GM12878 (cell line): ENCODE measurements around the gene COL15A1. TPM values are rescaled to one million over a fixed set of nuclear protein-coding genes. Genes with fewer than 3 reads are reported as not detected.

Experiments
- ATAC-seq: fragments of 200-7000 bp; cut with Tn5 transposase; 3 replicates; pipeline ENCODE4 v1.9.1; 2020; ENCODE audit warnings: mild to moderate bottlenecking, moderate library complexity
- BruUV-seq: library from RNA; stranded (reverse); fragments of 400-500 nt; replicated peaks from 2 replicates; lab custom pipeline; 2021; lab: Mats Ljungman, UMichigan
- CTCF ChIA-PET: fragments of 300-600 bp; sonication (Branson Sonifier 250); formaldehyde crosslinking; extraction: SDS; loops from one replicate; lab custom pipeline; 2021; ENCODE audit warnings: inconsistent platforms; lab: Yijun Ruan, JAX
- POLR2A ChIA-PET: fragments of 350-600 bp; formaldehyde crosslinking; extraction: SDS; loops from one replicate; lab custom pipeline; 2021; ENCODE audit warnings: inconsistent platforms; lab: Charles Lee
- RAD21 ChIA-PET: fragments of 300-600 bp; sonication (Branson Sonifier 250); formaldehyde crosslinking; loops from one replicate; lab custom pipeline; 2023; ENCODE audit warnings: antibody characterized with exemption; ENCODE audit not compliant: unreplicated experiment; lab: Charles Lee
- SMC1A ChIA-PET: fragments of 300-600 bp; sonication (Branson Sonifier 250); formaldehyde crosslinking; loops from one replicate; lab custom pipeline; 2023; ENCODE audit not compliant: unreplicated experiment, uncharacterized antibody; lab: Charles Lee
- DNase-seq: peaks from one replicate; pipeline ENCODE4 v3.0.0-alpha.2; 2011; ENCODE audit warnings: low read depth, low spot score
- FAIRE-seq: peaks from 3 replicates; lab custom pipeline; 2011; peaks lifted over from hg19 to GRCh38; lab: Jason Lieb, UNC
- H2AFZ ChIP-seq: 2 replicates; pipeline ENCODE4 v1.6.0; 2011; ENCODE audit warnings: low read depth, low read length, control low read depth; ENCODE audit not compliant: control insufficient read depth
- H3K27ac ChIP-seq: 2 replicates; pipeline ENCODE4 v1.5.1; 2011; ENCODE audit warnings: control low read depth; ENCODE audit not compliant: control insufficient read depth, insufficient read depth
- H3K27me3 ChIP-seq, 2 experiments: replicated peaks in 1 of 2; 2 replicates each; pipeline versions ENCODE4 v1.6.0 to v1.6.1; 2011; ENCODE audit warnings: low read length in 1 of 2; ENCODE audit not compliant: control insufficient read depth in 2 of 2, insufficient read depth in 2 of 2
- H3K36me3 ChIP-seq, 2 experiments: 2 replicates each; pipeline ENCODE4 v1.5.1; 2011; ENCODE audit warnings: low read length in 1 of 2; ENCODE audit not compliant: control insufficient read depth in 2 of 2, insufficient read depth in 2 of 2
- H3K4me1 ChIP-seq: 2 replicates; pipeline ENCODE4 v1.6.1; 2011; ENCODE audit warnings: mild to moderate bottlenecking, low read length, moderate library complexity, mixed read lengths; ENCODE audit not compliant: control insufficient read depth, insufficient read depth
- H3K4me2 ChIP-seq: 2 replicates; pipeline ENCODE4 v1.6.0; 2011; ENCODE audit warnings: control low read depth; ENCODE audit not compliant: control insufficient read depth, insufficient read depth
- H3K4me3 ChIP-seq: fragments of 200-600 bp; sonication (generic); 2 replicates; pipeline ENCODE4 v1.5.1; 2016
- H3K79me2 ChIP-seq: 2 replicates; pipeline ENCODE4 v1.6.0; 2011; ENCODE audit warnings: low read length; ENCODE audit not compliant: control insufficient read depth, insufficient read depth
- H3K9ac ChIP-seq: 2 replicates; pipeline ENCODE4 v1.8.0; 2011; ENCODE audit warnings: low read length, control low read depth, mixed read lengths; ENCODE audit not compliant: control insufficient read depth, insufficient read depth
- H3K9me3 ChIP-seq: replicated peaks from 3 replicates; pipeline ENCODE4 v1.5.1; 2011; ENCODE audit warnings: mild to moderate bottlenecking, low read length; ENCODE audit not compliant: control insufficient read depth, insufficient read depth
- H4K20me1 ChIP-seq: 2 replicates; pipeline ENCODE4 v1.6.0; 2011; ENCODE audit not compliant: control insufficient read depth, insufficient read depth
- BRCA1 ChIP-seq: IDR thresholded peaks from 2 replicates; pipeline ENCODE4 v1.6.1; 2011; ENCODE audit warnings: low read depth, low read length, improper control_type of control experiment
- CHD4 ChIP-seq: fragments of 200-600 bp; sonication (generic); IDR thresholded peaks from 2 replicates; pipeline ENCODE4 v1.6.1; 2016; ENCODE audit warnings: mild to moderate bottlenecking
- GATAD2B ChIP-seq: fragments of 450-650 bp; conservative IDR thresholded peaks from 2 replicates; pipeline ENCODE4 v1.6.1; 2017; ENCODE audit warnings: low read depth, mild to moderate bottlenecking, moderate library complexity
- HDAC2 ChIP-seq: fragments of 200-600 bp; sonication (generic); IDR thresholded peaks from 2 replicates; pipeline ENCODE4 v1.6.1; 2017
- MYB ChIP-seq: fragments of 150-350 bp; IDR thresholded peaks from 2 replicates; pipeline ENCODE4 v1.6.1; 2014; ENCODE audit warnings: mild to moderate bottlenecking, low read depth, low read length, borderline replicate concordance
- PKNOX1 ChIP-seq: fragments of 450-650 bp; IDR thresholded peaks from 2 replicates; pipeline ENCODE4 v1.6.1; 2016; ENCODE audit warnings: mild to moderate bottlenecking
- SIX5 ChIP-seq: IDR thresholded peaks from 2 replicates; pipeline ENCODE4 v1.6.1; 2011; ENCODE audit warnings: mild to moderate bottlenecking, low read depth, low read length, moderate library complexity; ENCODE audit not compliant: severe bottlenecking
- SPI1 ChIP-seq: IDR thresholded peaks from 2 replicates; pipeline ENCODE4 v1.6.1; 2011; ENCODE audit warnings: low read depth, mild to moderate bottlenecking, low read length, moderate library complexity, borderline replicate concordance; ENCODE audit not compliant: insufficient read depth
- ZBED1 ChIP-seq: IDR thresholded peaks from 2 replicates; pipeline ENCODE4 v1.6.1; 2016; ENCODE audit warnings: borderline replicate concordance
- ZNF207 ChIP-seq: fragments of 450-650 bp; IDR thresholded peaks from 2 replicates; pipeline ENCODE4 v1.6.1; 2014; ENCODE audit warnings: antibody characterized with exemption, mild to moderate bottlenecking, borderline replicate concordance
- ZNF622 ChIP-seq: fragments of 450-650 bp; IDR thresholded peaks from 2 replicates; pipeline ENCODE4 v1.6.1; 2017; ENCODE audit warnings: mild to moderate bottlenecking, inconsistent platforms
- WGBS: methylation state at CpG from one replicate; pipeline ENCODE4 v1.1.6; 2016; ENCODE audit warnings: low lambda C conversion rate; ENCODE audit not compliant: insufficient replicate concordance, insufficient coverage; ENCODE audit errors: missing lambda C conversion rate; 5-methylcytosine and 5-hydroxymethylcytosine counted together
- in situ Hi-C: fragments of 300-500 bp; cut with MboI; formaldehyde crosslinking; loops from 9 replicates; pipeline ENCODE4 v1.14.3; 2018; ENCODE audit warnings: mixed read lengths
- intact Hi-C: fragments of 100-400 bp; cut with micrococcal nuclease; formaldehyde crosslinking; loops from one replicate; pipeline ENCODE4 v1.14.2; 2022; ENCODE audit not compliant: unreplicated experiment
- polyA plus RNA-seq, 11 experiments: library from polyadenylated mRNA; depleted of rRNA in 4 of 11; unstranded in 6 of 11; stranded (reverse) in 5 of 11; fragments of >200 nt; fragmentation: Nextera tagmentation in 4 of 11; fragmentation: Illumina TruSeq in 1 of 11; extraction: Ambion mirVana in 4 of 11; extraction: Trizol in 1 of 11; gene quantifications; 1 replicate in 1 of 11; 2 replicates in 10 of 11; pipeline versions ENCODE4 v1.2.1 to v1.2.3, GENCODE V29; 2011 to 2016; ENCODE audit warnings: inconsistent platforms in 2 of 11, missing spikeins in 2 of 11, low read depth in 1 of 11
- total RNA-seq, 4 experiments: library from RNA; depleted of rRNA in 3 of 4; stranded (reverse); fragments of >200 nt in 3 of 4; fragmentation: Illumina TruSeq in 1 of 4; extraction: Trizol in 1 of 4; gene quantifications; 2 replicates each; pipeline versions ENCODE4 v1.2.1 to v1.2.3, GENCODE V29; 2013 to 2021
- TF ChIP-seq, protein P1 (sequence below): fragments of 450-650 bp; formaldehyde crosslinking; IDR thresholded peaks from 2 replicates; pipeline ENCODE4 v1.4.0; 2022; ENCODE audit warnings: mild to moderate bottlenecking, moderate library complexity

COL15A1 gene
- total and polyA plus RNA-seq, 10 of the 15 experiments (the other 5 are each of a cell fraction or from before 2014, with no cell fraction given): 0.01 to 0.28 (median 0.06) TPM; not detected in 2

GRCh38 chr9:99071313-99072039 is 127.8 kb downstream of the COL15A1 start:
- no peak overlapping the region for H3K27ac ChIP-seq
- BruUV-seq: no TSS peak
- no peaks in the 10 kb centered on the region for H3K79me2 ChIP-seq
- SMC1A ChIA-PET: interaction anchor here (0.6 kb wide), 2 partner anchors 28 to 32 kb away, joined by 3 read pairs; no protein-coding TSS in a partner anchor
- in situ Hi-C loops: no loop called here
- TF ChIP-seq, protein P1, sequence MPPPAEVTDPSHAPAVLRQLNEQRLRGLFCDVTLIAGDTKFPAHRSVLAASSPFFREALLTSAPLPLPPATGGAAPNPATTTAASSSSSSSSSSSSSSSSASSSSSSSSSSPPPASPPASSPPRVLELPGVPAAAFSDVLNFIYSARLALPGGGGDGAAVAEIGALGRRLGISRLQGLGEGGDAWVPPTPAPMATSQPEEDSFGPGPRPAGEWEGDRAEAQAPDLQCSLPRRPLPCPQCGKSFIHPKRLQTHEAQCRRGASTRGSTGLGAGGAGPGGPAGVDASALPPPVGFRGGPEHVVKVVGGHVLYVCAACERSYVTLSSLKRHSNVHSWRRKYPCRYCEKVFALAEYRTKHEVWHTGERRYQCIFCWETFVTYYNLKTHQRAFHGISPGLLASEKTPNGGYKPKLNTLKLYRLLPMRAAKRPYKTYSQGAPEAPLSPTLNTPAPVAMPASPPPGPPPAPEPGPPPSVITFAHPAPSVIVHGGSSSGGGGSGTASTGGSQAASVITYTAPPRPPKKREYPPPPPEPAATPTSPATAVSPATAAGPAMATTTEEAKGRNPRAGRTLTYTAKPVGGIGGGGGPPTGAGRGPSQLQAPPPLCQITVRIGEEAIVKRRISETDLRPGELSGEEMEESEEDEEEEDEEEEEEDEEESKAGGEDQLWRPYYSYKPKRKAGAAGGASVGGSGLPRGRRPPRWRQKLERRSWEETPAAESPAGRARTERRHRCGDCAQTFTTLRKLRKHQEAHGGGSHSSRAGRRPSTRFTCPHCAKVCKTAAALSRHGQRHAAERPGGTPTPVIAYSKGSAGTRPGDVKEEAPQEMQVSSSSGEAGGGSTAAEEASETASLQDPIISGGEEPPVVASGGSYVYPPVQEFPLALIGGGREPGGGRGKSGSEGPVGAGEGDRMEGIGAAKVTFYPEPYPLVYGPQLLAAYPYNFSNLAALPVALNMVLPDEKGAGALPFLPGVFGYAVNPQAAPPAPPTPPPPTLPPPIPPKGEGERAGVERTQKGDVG (CRISPR knock-in tag): no peak
- TF ChIP-seq HDAC2 (no peak), ZNF622 (no peak), BRCA1 (no peak), SIX5 (no peak), CHD4 (no peak), MYB (no peak), PKNOX1 (no peak), ZNF207 (no peak), ZBED1 (no peak), GATAD2B (no peak), SPI1 (no peak)
- FAIRE-seq (no peak), DNase-seq (no peak), ATAC-seq (no peak)
- H3K36me3 ChIP-seq: no peaks in the 10 kb centered on the region
- no peaks in the 10 kb centered on the region for H4K20me1 ChIP-seq
- no peak overlapping the region for H3K4me3 ChIP-seq
- H3K4me1 ChIP-seq: no peaks in the 10 kb centered on the region; the same call in 1 of the 2 replicates
- WGBS: 90% methylated on average over 9 of the region's 9 CpGs
- CTCF ChIA-PET: interaction anchor here (0.6 to 1.1 kb wide), 2 partner anchors 70 to 72 kb away, joined by 3 read pairs; no protein-coding TSS in a partner anchor
- H2AFZ ChIP-seq: no peak overlapping the region
- H3K9me3 ChIP-seq: no peaks in the 10 kb centered on the region
- no peak overlapping the region for H3K9ac ChIP-seq
- no peaks in the 10 kb centered on the region for H3K27me3 ChIP-seq
- intact Hi-C loops: no loop called here
- RAD21 ChIA-PET: no interaction called here
- POLR2A ChIA-PET: interaction anchor here (0.6 kb wide), 1 partner anchor 1251 kb away, joined by 5 read pairs; no protein-coding TSS in a partner anchor
- H3K4me2 ChIP-seq: no peak overlapping the region
